ENCODE data around the gene ELAVL2. TPM values are rescaled to one million over a fixed set of nuclear protein-coding genes. Genes with fewer than 3 reads are reported as not detected.
"Not testable (repeated sequence)": the region's sequence is repeated elsewhere in the genome, so short reads cannot be mapped to it uniquely, and the experiment has no call there.

Gene ELAVL2
- total RNA-seq, 2 donors from 2014 or later = not detected

- not testable (repeated sequence) for H3K4me1 Mint-ChIP-seq (ENCODE audit: low read depth); H3K27me3 Mint-ChIP-seq (ENCODE audit: low read depth); H3K36me3 Mint-ChIP-seq (ENCODE audit: insufficient read depth in 2 of 2); H3K27ac Mint-ChIP-seq; DNase-seq; ATAC-seq (replicated peaks in 1 of 2); H3K4me3 Mint-ChIP-seq; H3K9me3 Mint-ChIP-seq
Measured at GRCh38 chr9:23723048-23723447, 103.0 kb downstream of the ELAVL2 start.

GRCh38 chr9:23721466-23721865, 104.6 kb downstream of the ELAVL2 start:
- no peak for DNase-seq
- Mint-ChIP-seq H3K9me3 (peaks cover 0 to 5% of the 10 kb centered on the region in 2 donors), H3K4me3 (no peak overlapping the region), H3K36me3 (ENCODE audit: insufficient read depth in 2 of 2) (no peaks in the 10 kb centered on the region), H3K4me1 (ENCODE audit: low read depth) (no peaks in the 10 kb centered on the region), H3K27me3 (ENCODE audit: low read depth) (no peaks in the 10 kb centered on the region), H3K27ac (no peak overlapping the region)
- no peak for ATAC-seq (replicated peaks in 1 of 2)

- DNase-seq (no peak), ATAC-seq (replicated peaks in 1 of 2) (no peak)
- Mint-ChIP-seq H3K36me3 (ENCODE audit: insufficient read depth in 2 of 2) (no peaks in the 10 kb centered on the region), H3K4me1 (ENCODE audit: low read depth) (no peaks in the 10 kb centered on the region), H3K27ac (no peak overlapping the region), H3K9me3 (peaks cover 0 to 3% of the 10 kb centered on the region in 2 donors), H3K4me3 (no peak overlapping the region), H3K27me3 (ENCODE audit: low read depth) (no peaks in the 10 kb centered on the region)
Measured at GRCh38 chr9:23717505-23717904, 108.5 kb downstream of the ELAVL2 start.

- H3K9me3 Mint-ChIP-seq = peaks cover 0 to 2% of the 10 kb centered on the region in 2 donors
- no peak for DNase-seq
- H3K4me1 Mint-ChIP-seq (ENCODE audit: low read depth) = no peaks in the 10 kb centered on the region
- no peak overlapping the region for H3K27ac Mint-ChIP-seq
- no peaks in the 10 kb centered on the region for H3K36me3 Mint-ChIP-seq (ENCODE audit: insufficient read depth in 2 of 2)
- H3K4me3 Mint-ChIP-seq = no peak overlapping the region
- ATAC-seq (replicated peaks in 1 of 2) = no peak
- no peaks in the 10 kb centered on the region for H3K27me3 Mint-ChIP-seq (ENCODE audit: low read depth)
Measured at GRCh38 chr9:23707249-23707648, 118.8 kb downstream of the ELAVL2 start.

- no peaks in the 10 kb centered on the region for H3K27me3 Mint-ChIP-seq (ENCODE audit: low read depth)
- H3K4me3 Mint-ChIP-seq = no peak overlapping the region
- ATAC-seq (replicated peaks in 1 of 2) (no peak), DNase-seq (no peak)
- no peaks in the 10 kb centered on the region for H3K4me1 Mint-ChIP-seq (ENCODE audit: low read depth)
- peaks cover 0 to 2% of the 10 kb centered on the region in 2 donors for H3K9me3 Mint-ChIP-seq
- H3K27ac Mint-ChIP-seq = no peak overlapping the region
- no peaks in the 10 kb centered on the region for H3K36me3 Mint-ChIP-seq (ENCODE audit: insufficient read depth in 2 of 2)
Measured at GRCh38 chr9:23702311-23702922, 123.6 kb downstream of the ELAVL2 start.

GRCh38 chr9:23701291-23701690, 124.7 kb downstream of the ELAVL2 start:
- no peaks in the 10 kb centered on the region for H3K27me3 Mint-ChIP-seq (ENCODE audit: low read depth)
- no peak for ATAC-seq (replicated peaks in 1 of 2)

GRCh38 chr9:23700359-23700758, 125.7 kb downstream of the ELAVL2 start:
- H3K27ac Mint-ChIP-seq = no peak overlapping the region
- no peaks in the 10 kb centered on the region for H3K27me3 Mint-ChIP-seq (ENCODE audit: low read depth)
- no peaks in the 10 kb centered on the region for H3K36me3 Mint-ChIP-seq (ENCODE audit: insufficient read depth in 2 of 2)
- ATAC-seq (replicated peaks in 1 of 2) (no peak), DNase-seq (no peak)
- no peaks in the 10 kb centered on the region for H3K4me1 Mint-ChIP-seq (ENCODE audit: low read depth)
- peaks cover 0 to 2% of the 10 kb centered on the region in 2 donors for H3K9me3 Mint-ChIP-seq
- no peak overlapping the region for H3K4me3 Mint-ChIP-seq

More at GRCh38 chr9:23701291-23701690, 124.7 kb downstream of the ELAVL2 start:
- Mint-ChIP-seq H3K4me3 (no peak overlapping the region), H3K4me1 (ENCODE audit: low read depth) (no peaks in the 10 kb centered on the region), H3K9me3 (peaks cover 0 to 2% of the 10 kb centered on the region in 2 donors), H3K36me3 (ENCODE audit: insufficient read depth in 2 of 2) (no peaks in the 10 kb centered on the region), H3K27ac (no peak overlapping the region)
- no peak for DNase-seq

- Mint-ChIP-seq H3K4me1 (ENCODE audit: low read depth) (no peaks in the 10 kb centered on the region), H3K27me3 (ENCODE audit: low read depth) (no peaks in the 10 kb centered on the region), H3K36me3 (ENCODE audit: insufficient read depth in 2 of 2) (no peaks in the 10 kb centered on the region), H3K27ac (no peak overlapping the region), H3K4me3 (no peak overlapping the region), H3K9me3 (peaks cover 0 to 2% of the 10 kb centered on the region in 2 donors)
- ATAC-seq (replicated peaks in 1 of 2) (no peak), DNase-seq (no peak)
Measured at GRCh38 chr9:23698161-23698560, 127.9 kb downstream of the ELAVL2 start.

GRCh38 chr9:23695572-23695971, 130.5 kb downstream of the ELAVL2 start:
- no peaks in the 10 kb centered on the region for H3K36me3 Mint-ChIP-seq (ENCODE audit: insufficient read depth in 2 of 2)
- no peak for DNase-seq
- H3K27ac Mint-ChIP-seq = no peak overlapping the region
- peaks cover 2% of the 10 kb centered on the region in 2 donors for H3K9me3 Mint-ChIP-seq
- H3K4me3 Mint-ChIP-seq = no peak overlapping the region
- ATAC-seq (replicated peaks in 1 of 2) = no peak
- H3K4me1 Mint-ChIP-seq (ENCODE audit: low read depth) = no peaks in the 10 kb centered on the region
- no peaks in the 10 kb centered on the region for H3K27me3 Mint-ChIP-seq (ENCODE audit: low read depth)

- no peaks in the 10 kb centered on the region for H3K36me3 Mint-ChIP-seq (ENCODE audit: insufficient read depth in 2 of 2)
- no peak for ATAC-seq (replicated peaks in 1 of 2)
- no peak overlapping the region for H3K4me3 Mint-ChIP-seq
- H3K27ac Mint-ChIP-seq = no peak overlapping the region
- DNase-seq = no peak
- H3K27me3 Mint-ChIP-seq (ENCODE audit: low read depth) = no peaks in the 10 kb centered on the region
- H3K9me3 Mint-ChIP-seq = peaks cover 2% of the 10 kb centered on the region in 2 donors
- no peaks in the 10 kb centered on the region for H3K4me1 Mint-ChIP-seq (ENCODE audit: low read depth)
Measured at GRCh38 chr9:23693374-23693773, 132.7 kb downstream of the ELAVL2 start.

- ATAC-seq (replicated peaks in 1 of 2) (no peak), DNase-seq (no peak)
- Mint-ChIP-seq H3K4me3 (no peak overlapping the region), H3K27ac (no peak overlapping the region), H3K4me1 (ENCODE audit: low read depth) (no peaks in the 10 kb centered on the region), H3K9me3 (peaks cover 2 to 6% of the 10 kb centered on the region in 2 donors), H3K36me3 (ENCODE audit: insufficient read depth in 2 of 2) (no peaks in the 10 kb centered on the region), H3K27me3 (ENCODE audit: low read depth) (no peaks in the 10 kb centered on the region)
Measured at GRCh38 chr9:23686896-23687295, 139.1 kb downstream of the ELAVL2 start.

- Mint-ChIP-seq H3K36me3 (ENCODE audit: insufficient read depth in 2 of 2) (no peaks in the 10 kb centered on the region), H3K27ac (no peak overlapping the region), H3K9me3 (peaks cover 2 to 8% of the 10 kb centered on the region in 2 donors), H3K27me3 (ENCODE audit: low read depth) (no peaks in the 10 kb centered on the region), H3K4me1 (ENCODE audit: low read depth) (no peaks in the 10 kb centered on the region), H3K4me3 (no peak overlapping the region)
- no peak for DNase-seq
- no peak for ATAC-seq (replicated peaks in 1 of 2)
Measured at GRCh38 chr9:23686257-23686656, 139.8 kb downstream of the ELAVL2 start.

- ATAC-seq (replicated peaks in 1 of 2) (no peak), DNase-seq (no peak)
- H3K36me3 Mint-ChIP-seq (ENCODE audit: insufficient read depth in 2 of 2) = no peaks in the 10 kb centered on the region
- H3K4me1 Mint-ChIP-seq (ENCODE audit: low read depth) = no peaks in the 10 kb centered on the region
- peaks cover 2 to 10% of the 10 kb centered on the region in 2 donors for H3K9me3 Mint-ChIP-seq
- no peak overlapping the region for H3K27ac Mint-ChIP-seq
- no peaks in the 10 kb centered on the region for H3K27me3 Mint-ChIP-seq (ENCODE audit: low read depth)
- no peak overlapping the region for H3K4me3 Mint-ChIP-seq
Measured at GRCh38 chr9:23683611-23684061, 142.4 kb downstream of the ELAVL2 start.

GRCh38 chr9:23682891-23683431, 143.1 kb downstream of the ELAVL2 start:
- DNase-seq (no peak), ATAC-seq (replicated peaks in 1 of 2) (no peak)
- Mint-ChIP-seq H3K27me3 (ENCODE audit: low read depth) (no peaks in the 10 kb centered on the region), H3K27ac (no peak overlapping the region), H3K4me1 (ENCODE audit: low read depth) (no peaks in the 10 kb centered on the region), H3K4me3 (no peak overlapping the region), H3K36me3 (ENCODE audit: insufficient read depth in 2 of 2) (no peaks in the 10 kb centered on the region), H3K9me3 (peaks cover 2 to 10% of the 10 kb centered on the region in 2 donors)

All from activated T-cell treated with anti-CD3 and anti-CD28 coated beads, Interleukin-2, amount 50 U/mL, for 72 hours (primary cell).